ENCODE results near the gene ZNF665.
A peak's percentile ranks its signal among the peaks of the same experiment; 100 is the strongest.
"Not testable (repeated sequence)": the region's sequence is repeated elsewhere in the genome, so short reads cannot be mapped to it uniquely, and the experiment has no call there.

The ZNF665 gene

GRCh38 chr19:53156850-53157249 lies 36.3 kb downstream of the ZNF665 start:
- no peak for DNase-seq

GRCh38 chr19:53147645-53148044 lies 45.5 kb downstream of the ZNF665 start:
- DNase-seq = no peak

GRCh38 chr19:53140351-53140750 lies 52.8 kb downstream of the ZNF665 start:
- no peak for DNase-seq

GRCh38 chr19:53136432-53136831 lies 56.7 kb downstream of the ZNF665 start:
- no peak for DNase-seq

GRCh38 chr19:53132141-53132991 lies 60.8 kb downstream of the ZNF665 start, which contains the start of gene ZNF415:
ZNF415 (minus strand) TSS chr19:53132910; CDS start chr19:53122676, 10,234 bp downstream.
- peak; percentile 84 for DNase-seq

GRCh38 chr19:53131727-53132126 lies 61.4 kb downstream of the ZNF665 start:
- DNase-seq = no peak

- no peak for DNase-seq
These were observed 62.0 kb downstream of the ZNF665 start for GRCh38 chr19:53131085-53131590.

GRCh38 chr19:53130506-53130905 lies 62.7 kb downstream of the ZNF665 start:
- DNase-seq = no peak

GRCh38 chr19:53126733-53127526 lies 66.2 kb downstream of the ZNF665 start:
- DNase-seq = not testable (repeated sequence)

- no peak for DNase-seq
These were observed 69.8 kb downstream of the ZNF665 start for GRCh38 chr19:53123400-53123799.

Data from RPMI8226 (cell line).